BE2C (cell line): ENCODE results near the gene MVK.

ENCODE experiments used
- DNase-seq: peaks from one replicate; pipeline ENCODE4 v3.0.0-alpha.2; 2020
- H3K27me3 ChIP-seq: fragments of 250-450 bp; sonication (Bioruptor Pico); 2 replicates; pipeline ENCODE4 v1.5.1; 2020; ENCODE audit warnings: mild to moderate bottlenecking
- H3K36me3 ChIP-seq: fragments of 250-450 bp; sonication (Bioruptor Pico); 2 replicates; pipeline ENCODE4 v1.5.1; 2020; ENCODE audit warnings: mild to moderate bottlenecking
- H3K4me1 ChIP-seq: fragments of 250-450 bp; sonication (Bioruptor Pico); 2 replicates; pipeline ENCODE4 v1.5.1; 2020
- H3K4me3 ChIP-seq: 2 replicates; pipeline ENCODE4 v1.5.1; 2011; ENCODE audit warnings: low read depth, low read length
- H3K9me3 ChIP-seq: fragments of 250-450 bp; sonication (Bioruptor Pico); 2 replicates; pipeline ENCODE4 v1.5.1; 2020
- TF ChIP-seq, protein P1 (sequence below): IDR thresholded peaks from 2 replicates; pipeline ENCODE4 v1.5.1; 2012; ENCODE audit warnings: mild to moderate bottlenecking, low read depth, low read length

The MVK gene

DNA sequence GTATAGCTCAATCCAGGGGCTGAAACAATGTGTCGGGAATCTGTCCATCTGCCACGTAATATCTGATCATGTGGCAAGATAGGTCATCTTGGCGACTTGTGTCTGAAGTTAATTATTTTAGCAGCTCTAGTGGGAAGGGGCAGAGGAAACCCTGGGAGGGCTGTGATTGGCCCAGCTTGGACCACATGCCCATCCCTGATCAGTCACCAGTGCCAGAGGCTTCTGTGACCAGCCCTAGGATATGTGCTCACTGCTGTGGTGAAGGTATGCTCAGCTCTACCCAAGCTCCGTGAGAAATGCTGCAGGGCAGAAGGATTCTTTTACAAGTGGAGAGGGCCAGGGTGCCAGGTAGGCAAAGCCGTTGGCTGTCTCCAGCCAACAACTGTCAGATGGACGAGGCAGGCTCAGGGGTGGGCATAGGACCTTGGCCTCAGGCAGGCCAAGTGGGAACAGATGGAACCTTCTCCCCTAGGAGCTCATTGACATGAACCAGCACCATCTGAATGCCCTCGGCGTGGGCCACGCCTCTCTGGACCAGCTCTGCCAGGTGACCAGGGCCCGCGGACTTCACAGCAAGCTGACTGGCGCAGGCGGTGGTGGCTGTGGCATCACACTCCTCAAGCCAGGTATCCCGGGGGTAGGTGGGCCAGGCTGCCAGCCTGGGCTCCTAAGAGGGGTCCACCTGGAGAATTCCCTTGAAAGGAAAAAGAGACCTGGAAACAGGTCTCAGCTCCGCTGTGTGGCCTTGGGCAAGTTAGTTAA lies 21.1 kb downstream of the MVK start:
- no peaks in the 10 kb centered on the region for H3K9me3 ChIP-seq
- H3K36me3 ChIP-seq: no peaks in the 10 kb centered on the region; the same call in 1 of the 2 replicates
- H3K4me1 ChIP-seq: peaks cover 36% of the 10 kb centered on the region
- no peaks in the 10 kb centered on the region for H3K27me3 ChIP-seq
- TF ChIP-seq, protein P1, sequence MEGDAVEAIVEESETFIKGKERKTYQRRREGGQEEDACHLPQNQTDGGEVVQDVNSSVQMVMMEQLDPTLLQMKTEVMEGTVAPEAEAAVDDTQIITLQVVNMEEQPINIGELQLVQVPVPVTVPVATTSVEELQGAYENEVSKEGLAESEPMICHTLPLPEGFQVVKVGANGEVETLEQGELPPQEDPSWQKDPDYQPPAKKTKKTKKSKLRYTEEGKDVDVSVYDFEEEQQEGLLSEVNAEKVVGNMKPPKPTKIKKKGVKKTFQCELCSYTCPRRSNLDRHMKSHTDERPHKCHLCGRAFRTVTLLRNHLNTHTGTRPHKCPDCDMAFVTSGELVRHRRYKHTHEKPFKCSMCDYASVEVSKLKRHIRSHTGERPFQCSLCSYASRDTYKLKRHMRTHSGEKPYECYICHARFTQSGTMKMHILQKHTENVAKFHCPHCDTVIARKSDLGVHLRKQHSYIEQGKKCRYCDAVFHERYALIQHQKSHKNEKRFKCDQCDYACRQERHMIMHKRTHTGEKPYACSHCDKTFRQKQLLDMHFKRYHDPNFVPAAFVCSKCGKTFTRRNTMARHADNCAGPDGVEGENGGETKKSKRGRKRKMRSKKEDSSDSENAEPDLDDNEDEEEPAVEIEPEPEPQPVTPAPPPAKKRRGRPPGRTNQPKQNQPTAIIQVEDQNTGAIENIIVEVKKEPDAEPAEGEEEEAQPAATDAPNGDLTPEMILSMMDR: no peak
- no peak for DNase-seq
- no peak overlapping the region for H3K4me3 ChIP-seq

DNA sequence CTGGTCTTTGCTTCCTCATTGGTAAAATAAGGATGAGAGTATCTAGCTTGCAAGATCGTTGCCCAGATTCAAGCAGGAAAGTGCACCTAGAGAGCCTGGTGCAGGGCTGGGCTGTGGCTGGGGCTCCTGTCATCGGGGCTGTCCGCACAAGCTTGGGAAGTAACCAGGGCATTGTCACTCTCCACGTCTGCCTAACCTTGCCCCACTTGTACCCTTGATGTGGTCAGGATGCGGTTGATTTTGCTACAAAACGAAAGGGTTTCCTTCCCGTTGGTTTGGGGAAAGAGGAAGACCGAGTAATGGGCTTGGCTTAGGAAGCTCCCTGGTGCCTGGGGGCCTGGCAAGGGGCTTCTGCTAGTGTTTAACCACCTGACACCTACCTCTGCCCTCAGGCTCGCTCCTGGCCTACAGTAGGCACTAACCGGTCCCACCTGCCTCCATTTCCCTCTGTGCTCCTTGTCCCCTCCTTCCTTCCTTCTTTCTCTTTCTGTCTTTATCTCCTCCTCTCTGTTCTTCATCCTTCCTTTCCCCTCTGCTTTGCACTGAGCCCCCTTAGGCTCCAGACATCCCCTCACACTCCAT lies 21.8 kb downstream of the MVK start:
- Histone ChIP-seq H3K27me3 (no peaks in the 10 kb centered on the region), H3K9me3 (no peaks in the 10 kb centered on the region), H3K36me3 (no peaks in the 10 kb centered on the region; the same call in 1 of the 2 replicates), H3K4me1 (peaks cover 36% of the 10 kb centered on the region), H3K4me3 (no peak overlapping the region)
- TF ChIP-seq, protein P1: no peak
- no peak for DNase-seq

DNA sequence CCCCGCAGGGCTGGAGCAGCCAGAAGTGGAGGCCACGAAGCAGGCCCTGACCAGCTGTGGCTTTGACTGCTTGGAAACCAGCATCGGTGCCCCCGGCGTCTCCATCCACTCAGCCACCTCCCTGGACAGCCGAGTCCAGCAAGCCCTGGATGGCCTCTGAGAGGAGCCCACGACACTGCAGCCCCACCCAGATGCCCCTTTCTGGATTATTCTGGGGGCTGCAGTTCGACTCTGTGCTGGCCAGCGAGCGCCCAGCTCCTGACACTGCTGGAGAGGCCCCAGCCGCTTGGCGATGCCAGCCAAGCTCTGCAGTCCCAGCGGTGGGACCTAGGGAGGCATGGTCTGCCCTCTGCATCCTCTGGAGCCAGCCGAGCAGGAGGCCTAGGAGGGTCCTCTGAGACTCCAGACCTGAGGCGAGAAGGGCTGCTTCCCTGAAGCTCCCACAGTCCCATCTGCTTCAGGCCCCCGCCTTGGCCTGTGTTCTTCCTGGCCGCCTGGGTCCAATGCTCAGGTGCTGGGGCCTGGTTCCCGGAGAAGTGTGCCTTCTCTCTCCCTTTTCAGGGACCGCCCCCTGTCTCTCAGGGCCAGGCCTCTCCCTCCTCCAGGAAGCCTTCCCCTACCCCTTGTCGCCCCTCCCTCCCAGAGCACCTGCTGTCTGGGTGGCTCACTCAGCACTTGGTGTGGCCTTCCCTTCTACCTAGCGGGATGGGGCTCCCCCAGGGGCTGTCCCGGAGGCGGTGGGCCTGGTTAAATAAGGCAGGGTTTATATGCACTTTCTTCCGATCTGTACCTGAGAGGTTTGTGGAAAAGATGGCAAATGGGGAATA lies 23.0 kb downstream of the MVK start:
- no peak for DNase-seq
- TF ChIP-seq, protein P1: no peak
- H3K4me3 ChIP-seq: no peak overlapping the region

DNA sequence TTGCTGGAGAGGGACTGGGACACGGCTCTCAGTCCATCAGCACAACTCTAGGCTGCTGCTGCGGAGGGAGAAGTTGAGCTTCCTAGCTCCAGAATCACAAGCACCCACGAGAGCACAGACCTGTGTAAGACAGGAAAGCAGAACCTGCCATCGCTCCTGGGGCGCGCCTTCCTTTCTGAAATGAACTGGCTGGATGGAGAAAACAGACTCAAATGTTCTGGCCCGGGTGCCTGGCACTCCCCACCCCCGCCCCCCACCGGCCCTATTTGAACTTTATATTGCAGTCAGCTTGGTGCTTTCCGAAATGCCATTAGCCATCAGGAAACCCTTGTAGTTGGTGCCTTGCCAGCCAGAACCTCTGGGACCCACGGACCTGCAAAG lies 23.8 kb downstream of the MVK start:
- Histone ChIP-seq H3K4me1 (peaks cover 27% of the 10 kb centered on the region), H3K9me3 (no peaks in the 10 kb centered on the region), H3K27me3 (no peaks in the 10 kb centered on the region), H3K4me3 (no peak overlapping the region), H3K36me3 (no peaks in the 10 kb centered on the region)
- DNase-seq: no peak
- TF ChIP-seq, protein P1: no peak

More for the DNA sequence above, 23.0 kb downstream of the MVK start:
- Histone ChIP-seq H3K36me3 (no peaks in the 10 kb centered on the region), H3K27me3 (no peaks in the 10 kb centered on the region), H3K9me3 (no peaks in the 10 kb centered on the region), H3K4me1 (peaks cover 27% of the 10 kb centered on the region)

DNA sequence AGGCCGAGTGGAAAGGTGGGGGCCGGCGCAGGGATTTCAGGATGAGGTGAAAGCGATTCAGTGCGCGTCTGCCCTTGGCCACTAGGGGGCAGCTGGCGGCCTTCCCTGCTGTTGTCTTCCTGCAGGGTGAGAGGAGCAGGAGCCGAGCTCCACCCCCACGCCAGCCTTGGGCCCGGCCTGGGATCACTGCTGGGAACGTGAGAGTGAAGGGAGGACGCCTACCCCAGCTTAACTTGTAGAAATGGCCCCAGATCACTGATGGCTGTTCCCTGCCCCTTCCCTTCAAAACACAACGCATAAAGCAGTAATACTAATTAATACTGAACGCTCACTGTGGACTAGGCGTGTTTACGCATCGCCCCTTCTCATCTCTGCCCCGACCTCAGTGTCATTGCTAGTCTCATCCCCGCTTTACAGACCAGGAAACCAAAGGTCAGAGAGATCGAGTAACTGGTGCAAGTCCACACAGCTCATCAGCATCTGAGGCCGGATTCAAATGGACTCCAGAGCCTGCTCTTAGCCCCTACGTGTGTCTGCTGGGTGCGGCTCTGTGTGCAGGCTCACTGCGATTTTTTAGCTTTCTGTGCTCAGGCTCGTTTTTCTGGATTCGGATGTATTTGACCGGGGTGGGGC lies 24.3 kb downstream of the MVK start:
- Histone ChIP-seq H3K4me3 (peak overlapping the region; percentile 19; the same call in 1 of the 2 replicates), H3K4me1 (peaks cover 27% of the 10 kb centered on the region), H3K27me3 (no peaks in the 10 kb centered on the region), H3K9me3 (no peaks in the 10 kb centered on the region), H3K36me3 (no peaks in the 10 kb centered on the region)
- TF ChIP-seq, protein P1: peak; percentile 96
- DNase-seq: peak; percentile 95
